ENCODE results near the gene SLC25A28. TPM values are rescaled to one million over a fixed set of nuclear protein-coding genes. Genes with fewer than 3 reads are reported as not detected.
A peak's percentile ranks its signal among the peaks of the same experiment; 100 is the strongest.

SLC25A28 gene
- polyA plus RNA-seq, 1 donor from 2014 or later, result 79.9 TPM

DNA sequence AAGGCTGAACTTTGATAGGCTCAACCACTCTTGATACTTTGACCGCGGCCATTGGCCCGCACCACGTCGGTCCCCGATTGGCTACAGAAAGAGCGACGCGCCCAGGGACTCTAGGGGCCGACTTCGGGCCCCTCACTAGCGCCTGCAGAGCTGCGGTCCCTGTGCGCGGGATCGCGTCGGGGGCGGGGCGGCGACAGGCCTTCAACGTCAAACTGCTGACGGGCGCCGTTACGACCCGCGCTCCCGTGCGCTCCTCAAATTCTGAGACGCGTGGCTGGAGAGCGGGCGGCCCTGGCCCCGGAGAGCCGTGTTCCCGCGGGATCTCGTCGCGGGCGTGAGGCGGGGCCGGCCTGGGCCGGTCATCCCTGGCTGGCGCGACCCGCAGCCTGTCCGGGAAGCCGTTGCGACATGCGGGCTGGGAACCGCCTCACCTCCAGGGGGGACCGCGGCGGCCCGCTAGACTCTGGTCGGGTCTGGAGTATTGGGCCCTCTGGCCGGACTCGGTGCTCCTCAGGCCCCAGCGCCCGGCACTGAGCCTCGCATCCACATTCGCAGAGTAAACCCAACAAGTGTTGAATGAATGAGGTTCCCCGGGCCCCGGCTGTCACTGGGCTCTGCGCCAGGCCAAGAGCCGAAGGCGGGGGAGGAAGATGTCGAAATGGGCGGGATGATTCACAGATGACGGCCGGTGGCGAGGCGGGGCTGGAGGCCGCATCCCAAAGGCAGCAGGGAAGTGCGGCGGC lies 643 bp upstream of the SLC25A28 start:
- Histone ChIP-seq H3K9ac (ENCODE audit: low read length) (peak overlapping the region; percentile 90), H3K4me3 (ENCODE audit: low read length) (peak overlapping the region; percentile 84), H3K36me3 (ENCODE audit: insufficient read depth, low read length) (no peaks in the 10 kb centered on the region), H2AFZ (ENCODE audit: low read depth, low read length) (peak overlapping the region; percentile 97), H3F3A (ENCODE audit: insufficient read depth, low read length, poor library complexity, severe bottlenecking) (no peaks in the 10 kb centered on the region), H3K9me3 (ENCODE audit: low read length) (no peaks in the 10 kb centered on the region), H3K4me2 (ENCODE audit: low read length) (peak overlapping the region; percentile 88), H3K9me2 (ENCODE audit: insufficient read depth, low read length) (no peaks in the 10 kb centered on the region), H3K27me3 (ENCODE audit: insufficient read depth, low read depth, low read length) (no peaks in the 10 kb centered on the region), H4K20me1 (ENCODE audit: insufficient read depth) (no peaks in the 10 kb centered on the region), H3K27ac (ENCODE audit: low read length) (peak overlapping the region; percentile 85), H3K79me2 (replicated peaks; ENCODE audit: insufficient read depth, low read length) (peaks cover 27% of the 10 kb centered on the region)
- TF ChIP-seq POLR2AphosphoS5 (IDR thresholded peaks at IDR 0.05) (peak; percentile 89), TAF1 (IDR thresholded peaks at IDR 0.05; ENCODE audit: low read depth) (peak; percentile 31), EP300 (conservative IDR thresholded peaks at IDR 0.05; ENCODE audit: poor library complexity, severe bottlenecking) (peak; percentile 64), RAD21 (conservative IDR thresholded peaks at IDR 0.05) (peak; percentile 19), EZH2 (IDR thresholded peaks at IDR 0.05; ENCODE audit: borderline replicate concordance, insufficient read depth, low read length, poor library complexity, severe bottlenecking) (no peak), MXI1 (conservative IDR thresholded peaks at IDR 0.05; ENCODE audit: poor library complexity, severe bottlenecking) (peak; percentile 86), SMC3 (conservative IDR thresholded peaks at IDR 0.05; ENCODE audit: poor library complexity) (peak; percentile 14)
- TF ChIP-seq, protein P1, sequence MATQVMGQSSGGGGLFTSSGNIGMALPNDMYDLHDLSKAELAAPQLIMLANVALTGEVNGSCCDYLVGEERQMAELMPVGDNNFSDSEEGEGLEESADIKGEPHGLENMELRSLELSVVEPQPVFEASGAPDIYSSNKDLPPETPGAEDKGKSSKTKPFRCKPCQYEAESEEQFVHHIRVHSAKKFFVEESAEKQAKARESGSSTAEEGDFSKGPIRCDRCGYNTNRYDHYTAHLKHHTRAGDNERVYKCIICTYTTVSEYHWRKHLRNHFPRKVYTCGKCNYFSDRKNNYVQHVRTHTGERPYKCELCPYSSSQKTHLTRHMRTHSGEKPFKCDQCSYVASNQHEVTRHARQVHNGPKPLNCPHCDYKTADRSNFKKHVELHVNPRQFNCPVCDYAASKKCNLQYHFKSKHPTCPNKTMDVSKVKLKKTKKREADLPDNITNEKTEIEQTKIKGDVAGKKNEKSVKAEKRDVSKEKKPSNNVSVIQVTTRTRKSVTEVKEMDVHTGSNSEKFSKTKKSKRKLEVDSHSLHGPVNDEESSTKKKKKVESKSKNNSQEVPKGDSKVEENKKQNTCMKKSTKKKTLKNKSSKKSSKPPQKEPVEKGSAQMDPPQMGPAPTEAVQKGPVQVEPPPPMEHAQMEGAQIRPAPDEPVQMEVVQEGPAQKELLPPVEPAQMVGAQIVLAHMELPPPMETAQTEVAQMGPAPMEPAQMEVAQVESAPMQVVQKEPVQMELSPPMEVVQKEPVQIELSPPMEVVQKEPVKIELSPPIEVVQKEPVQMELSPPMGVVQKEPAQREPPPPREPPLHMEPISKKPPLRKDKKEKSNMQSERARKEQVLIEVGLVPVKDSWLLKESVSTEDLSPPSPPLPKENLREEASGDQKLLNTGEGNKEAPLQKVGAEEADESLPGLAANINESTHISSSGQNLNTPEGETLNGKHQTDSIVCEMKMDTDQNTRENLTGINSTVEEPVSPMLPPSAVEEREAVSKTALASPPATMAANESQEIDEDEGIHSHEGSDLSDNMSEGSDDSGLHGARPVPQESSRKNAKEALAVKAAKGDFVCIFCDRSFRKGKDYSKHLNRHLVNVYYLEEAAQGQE (IDR thresholded peaks at IDR 0.05; ENCODE audit: borderline replicate concordance), result peak; percentile 66
- TF ChIP-seq, protein P2, sequence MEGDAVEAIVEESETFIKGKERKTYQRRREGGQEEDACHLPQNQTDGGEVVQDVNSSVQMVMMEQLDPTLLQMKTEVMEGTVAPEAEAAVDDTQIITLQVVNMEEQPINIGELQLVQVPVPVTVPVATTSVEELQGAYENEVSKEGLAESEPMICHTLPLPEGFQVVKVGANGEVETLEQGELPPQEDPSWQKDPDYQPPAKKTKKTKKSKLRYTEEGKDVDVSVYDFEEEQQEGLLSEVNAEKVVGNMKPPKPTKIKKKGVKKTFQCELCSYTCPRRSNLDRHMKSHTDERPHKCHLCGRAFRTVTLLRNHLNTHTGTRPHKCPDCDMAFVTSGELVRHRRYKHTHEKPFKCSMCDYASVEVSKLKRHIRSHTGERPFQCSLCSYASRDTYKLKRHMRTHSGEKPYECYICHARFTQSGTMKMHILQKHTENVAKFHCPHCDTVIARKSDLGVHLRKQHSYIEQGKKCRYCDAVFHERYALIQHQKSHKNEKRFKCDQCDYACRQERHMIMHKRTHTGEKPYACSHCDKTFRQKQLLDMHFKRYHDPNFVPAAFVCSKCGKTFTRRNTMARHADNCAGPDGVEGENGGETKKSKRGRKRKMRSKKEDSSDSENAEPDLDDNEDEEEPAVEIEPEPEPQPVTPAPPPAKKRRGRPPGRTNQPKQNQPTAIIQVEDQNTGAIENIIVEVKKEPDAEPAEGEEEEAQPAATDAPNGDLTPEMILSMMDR (IDR thresholded peaks at IDR 0.05; ENCODE audit: poor library complexity, severe bottlenecking), result no peak

DNA sequence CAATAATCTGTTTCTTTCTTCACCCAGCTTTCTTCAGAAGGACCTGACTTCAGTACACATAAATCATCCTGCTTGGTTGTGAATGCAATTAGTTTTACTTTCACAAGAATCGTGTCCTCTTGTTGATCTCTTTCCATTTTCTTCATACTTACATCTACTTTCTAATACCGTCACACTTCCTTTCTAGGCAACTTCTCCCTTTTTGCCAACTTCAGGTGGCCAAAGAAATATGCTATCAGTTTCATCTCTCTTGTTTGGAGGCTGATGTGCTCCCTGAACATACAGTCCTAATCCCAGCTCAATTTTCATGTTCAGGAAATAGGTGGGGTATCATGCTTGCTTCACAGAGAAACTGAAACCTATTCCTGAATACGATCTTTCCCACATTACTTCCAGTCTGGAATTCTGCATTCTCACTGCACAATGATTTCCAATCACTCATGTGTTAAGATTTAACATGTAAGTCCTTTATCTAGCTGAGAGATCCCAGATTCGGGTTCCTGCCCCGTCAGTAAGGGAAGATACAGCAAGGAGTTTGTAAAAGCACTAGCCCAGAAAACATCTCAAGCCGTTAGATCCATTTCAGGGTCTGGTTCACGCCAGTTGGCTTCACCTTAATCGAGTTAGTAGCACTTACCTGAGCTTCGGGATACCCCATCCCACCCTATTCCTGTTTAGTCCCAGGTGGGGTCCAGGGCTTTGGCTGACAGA lies 994 bp downstream of the SLC25A28 start:
- no peak for TF ChIP-seq MXI1 (conservative IDR thresholded peaks at IDR 0.05; ENCODE audit: poor library complexity, severe bottlenecking)
- no peak for TF ChIP-seq POLR2AphosphoS5 (IDR thresholded peaks at IDR 0.05)
- no peak for TF ChIP-seq EP300 (conservative IDR thresholded peaks at IDR 0.05; ENCODE audit: poor library complexity, severe bottlenecking)
- TF ChIP-seq, protein P2 (IDR thresholded peaks at IDR 0.05; ENCODE audit: poor library complexity, severe bottlenecking), result no peak
- no peak for TF ChIP-seq SMC3 (conservative IDR thresholded peaks at IDR 0.05; ENCODE audit: poor library complexity)
- TF ChIP-seq TAF1 (IDR thresholded peaks at IDR 0.05; ENCODE audit: low read depth), result no peak
- TF ChIP-seq EZH2 (IDR thresholded peaks at IDR 0.05; ENCODE audit: borderline replicate concordance, insufficient read depth, low read length, poor library complexity, severe bottlenecking), result no peak
- TF ChIP-seq, protein P1 (IDR thresholded peaks at IDR 0.05; ENCODE audit: borderline replicate concordance), result no peak
- TF ChIP-seq RAD21 (conservative IDR thresholded peaks at IDR 0.05), result no peak
- no peaks in the 10 kb centered on the region for H3K9me3 ChIP-seq (ENCODE audit: low read length)
- H3F3A ChIP-seq (ENCODE audit: insufficient read depth, low read length, poor library complexity, severe bottlenecking), result no peaks in the 10 kb centered on the region
- H3K27me3 ChIP-seq (ENCODE audit: insufficient read depth, low read depth, low read length), result no peaks in the 10 kb centered on the region
- H3K27ac ChIP-seq (ENCODE audit: low read length), result no peak overlapping the region
- H4K20me1 ChIP-seq (ENCODE audit: insufficient read depth), result no peaks in the 10 kb centered on the region
- H3K9me2 ChIP-seq (ENCODE audit: insufficient read depth, low read length), result no peaks in the 10 kb centered on the region
- peaks cover 28% of the 10 kb centered on the region for H3K79me2 ChIP-seq (replicated peaks; ENCODE audit: insufficient read depth, low read length)
- peak overlapping the region; percentile 68 for H3K9ac ChIP-seq (ENCODE audit: low read length)
- peak overlapping the region; percentile 84 for H3K4me3 ChIP-seq (ENCODE audit: low read length)
- no peak overlapping the region for H2AFZ ChIP-seq (ENCODE audit: low read depth, low read length)
- no peaks in the 10 kb centered on the region for H3K36me3 ChIP-seq (ENCODE audit: insufficient read depth, low read length)
- H3K4me2 ChIP-seq (ENCODE audit: low read length), result peak overlapping the region; percentile 66

All from neural cell (in vitro differentiated cells).